Esophagus squamous epithelium (tissue), 5 donors: ENCODE measurements around the gene PPIP5K1. TPM values are rescaled to one million over a fixed set of nuclear protein-coding genes. Genes with fewer than 3 reads are reported as not detected.
A peak's percentile ranks its signal among the peaks of the same experiment; 100 is the strongest.

Source experiments
- DNase-seq: peaks from one replicate; lab custom pipeline; 2025; lab: John Stamatoyannopoulos, UW
- H3K27ac ChIP-seq, 4 donors: fragments of 200-600 bp; sonication (generic); one replicate each; pipeline ENCODE4 v1.5.1; 2016 to 2019; ENCODE audit warnings: mild to moderate bottlenecking in 1 of 4
- H3K27me3 ChIP-seq, 4 donors: fragments of 200-600 bp; sonication (generic); 1 replicate in 3 of 4; 2 replicates in 1 of 4; pipeline versions ENCODE4 v1.5.1 to v1.6.0; 2017 to 2021; ENCODE audit warnings: antibody characterized with exemption in 1 of 4
- H3K36me3 ChIP-seq, 3 donors: fragments of 200-600 bp; sonication (generic); one replicate each; pipeline ENCODE4 v1.5.1; 2016 to 2019
- H3K4me1 ChIP-seq, 3 donors: fragments of 200-600 bp; sonication (generic); one replicate each; pipeline ENCODE4 v1.5.1; 2017 to 2019
- H3K4me3 ChIP-seq, 4 donors: fragments of 200-600 bp; sonication (generic); 1 replicate in 3 of 4; 2 replicates in 1 of 4; pipeline ENCODE4 v1.5.1; 2016 to 2019; ENCODE audit warnings: mild to moderate bottlenecking in 2 of 4, moderate library complexity in 1 of 4
- H3K9me3 ChIP-seq, 3 donors: fragments of 200-600 bp; sonication (generic); one replicate each; pipeline ENCODE4 v1.5.1; 2016 to 2019
- CTCF ChIP-seq, 6 experiments: fragments of 450-650 bp in 4 of 6; fragments of 200-600 bp in 2 of 6; sonication (generic) in 2 of 6; IDR thresholded peaks; one replicate each; pipeline ENCODE4 v1.5.1; 2016 to 2019; ENCODE audit warnings: antibody characterized with exemption in 6 of 6, mild to moderate bottlenecking in 4 of 6, moderate library complexity in 4 of 6
- POLR2A ChIP-seq, 4 donors: fragments of 450-650 bp; IDR thresholded peaks; one replicate each; pipeline ENCODE4 v1.6.1; 2017; ENCODE audit warnings: antibody characterized with exemption in 4 of 4, mild to moderate bottlenecking in 4 of 4, moderate library complexity in 3 of 4
- WGBS, 2 donors: methylation state at CpG; one replicate each; pipeline ENCODE4 v1.1.5; 2018; 5-methylcytosine and 5-hydroxymethylcytosine counted together
- intact Hi-C: fragments of 100-400 bp; cut with DNase I; formaldehyde crosslinking; loops from one replicate; pipeline ENCODE4 v1.15.0; 2022
- total RNA-seq, 4 donors: library from RNA; depleted of rRNA; stranded (reverse); fragments of >200 nt; gene quantifications; one replicate each; pipeline ENCODE4 v1.1.0, GENCODE V29; 2016
- donor health status: DM: yes; HTN: yes; CAD: no.

Gene PPIP5K1
- total RNA-seq, 4 donors from 2014 or later, result 21.4 to 33.0 (median 26.7) TPM

DNA sequence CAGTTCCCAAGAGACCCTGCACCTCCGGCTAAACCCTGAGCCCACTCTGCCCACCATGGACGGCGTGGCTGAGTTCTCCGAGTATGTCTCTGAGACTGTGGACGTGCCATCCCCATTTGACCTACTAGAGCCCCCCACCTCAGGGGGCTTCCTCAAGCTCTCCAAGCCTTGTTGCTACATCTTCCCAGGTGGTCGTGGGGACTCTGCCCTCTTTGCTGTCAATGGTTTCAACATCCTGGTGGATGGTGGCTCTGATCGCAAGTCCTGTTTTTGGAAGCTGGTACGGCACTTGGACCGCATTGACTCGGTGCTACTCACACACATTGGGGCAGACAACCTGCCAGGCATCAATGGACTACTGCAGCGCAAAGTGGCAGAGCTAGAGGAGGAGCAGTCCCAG lies 68.6 kb downstream of the PPIP5K1 start:
- Histone ChIP-seq H3K27ac (no peak overlapping the region), H3K27me3 (peaks cover 0 to 28% (median 0%) of the 10 kb centered on the region in 4 donors), H3K9me3 (no peaks in the 10 kb centered on the region), H3K36me3 (peaks cover 0 to 44% (median 0%) of the 10 kb centered on the region in 3 donors), H3K4me1 (peaks cover 0 to 29% (median 4%) of the 10 kb centered on the region in 3 donors), H3K4me3 (no peak overlapping the region)
- DNase-seq, result no peak
- intact Hi-C loops, result no loop called here
- WGBS, 2 donors, result 64 to 93% methylated on average over 2 to 5 of the region's 11 CpGs
- no peak for TF ChIP-seq CTCF (IDR thresholded peaks at IDR 0.05)
- TF ChIP-seq POLR2A (IDR thresholded peaks at IDR 0.05), result no peak

GRCh38 chr15:43520138-43520537 lies 69.9 kb downstream of the PPIP5K1 start:
- H3K27me3 ChIP-seq, result peaks cover 0 to 35% (median 0%) of the 10 kb centered on the region in 4 donors
- 81 to 90% methylated on average over 2 of the region's 2 CpGs for whole genome bisulfite sequencing, 2 donors
- no peak for DNase-seq

GRCh38 chr15:43519196-43519595 lies 70.8 kb downstream of the PPIP5K1 start:
- 41 to 46% methylated on average over 2 of the region's 2 CpGs for WGBS, 2 donors
- peaks cover 0 to 34% (median 0%) of the 10 kb centered on the region in 3 donors for H3K36me3 ChIP-seq
- DNase-seq, result no peak
- no peak overlapping the region for H3K4me3 ChIP-seq
- TF ChIP-seq POLR2A (IDR thresholded peaks at IDR 0.05), result no peak
- no peak for TF ChIP-seq CTCF (IDR thresholded peaks at IDR 0.05)
- H3K4me1 ChIP-seq, result peaks cover 0 to 40% (median 8%) of the 10 kb centered on the region in 3 donors
- no peaks in the 10 kb centered on the region for H3K9me3 ChIP-seq
- peaks cover 0 to 35% (median 0%) of the 10 kb centered on the region in 4 donors for H3K27me3 ChIP-seq
- H3K27ac ChIP-seq, result peak overlapping the region in 3 of 4 donors; percentile 5 to 84 (median 79)
- intact Hi-C loops, result no loop called here

More at GRCh38 chr15:43520138-43520537, 69.9 kb downstream of the PPIP5K1 start:
- Histone ChIP-seq H3K9me3 (no peaks in the 10 kb centered on the region), H3K36me3 (peaks cover 0 to 44% (median 0%) of the 10 kb centered on the region in 3 donors), H3K4me1 (peaks cover 0 to 40% (median 8%) of the 10 kb centered on the region in 3 donors), H3K27ac (no peak overlapping the region), H3K4me3 (no peak overlapping the region)
- TF ChIP-seq CTCF (IDR thresholded peaks at IDR 0.05) (no peak), POLR2A (IDR thresholded peaks at IDR 0.05) (no peak)
- intact Hi-C loops, result no loop called here

DNA sequence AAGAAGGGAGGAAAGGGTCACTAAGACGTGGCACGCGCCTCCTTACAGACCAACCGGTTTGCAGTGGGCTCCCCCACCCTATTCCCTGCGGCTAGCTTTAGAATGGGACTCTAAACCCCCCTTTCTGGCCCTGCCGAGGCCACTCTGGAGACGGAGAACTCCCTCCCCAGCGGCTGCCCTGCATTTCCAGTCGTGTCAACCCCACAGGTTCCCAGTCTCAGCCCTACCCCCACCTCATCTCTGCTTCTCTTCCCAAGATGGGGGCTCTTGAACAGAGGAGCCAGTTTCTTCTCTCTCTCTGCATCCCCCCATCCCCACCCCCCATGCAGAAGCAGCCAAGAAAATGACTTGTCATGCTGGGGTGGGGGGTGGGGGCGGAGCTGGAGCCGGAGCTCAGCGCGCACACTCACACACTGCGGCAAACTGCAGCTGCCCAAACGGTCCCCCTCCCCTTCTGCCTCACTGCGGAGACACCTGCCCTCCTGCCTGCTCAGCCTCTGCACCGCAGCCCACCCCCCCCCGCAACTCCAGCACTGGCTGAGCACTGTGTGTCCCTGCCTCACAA lies 71.7 kb downstream of the PPIP5K1 start:
- Histone ChIP-seq H3K27me3 (peaks cover 0 to 35% (median 0%) of the 10 kb centered on the region in 4 donors), H3K27ac (peak overlapping the region; percentile 27 to 89 (median 82)), H3K36me3 (peaks cover 0 to 25% (median 0%) of the 10 kb centered on the region in 3 donors), H3K9me3 (no peaks in the 10 kb centered on the region), H3K4me1 (peaks cover 0 to 40% (median 8%) of the 10 kb centered on the region in 3 donors), H3K4me3 (peak overlapping the region; percentile 25 to 64 (median 46))
- intact Hi-C loops, result no loop called here
- TF ChIP-seq POLR2A (IDR thresholded peaks at IDR 0.05), result no peak
- TF ChIP-seq CTCF (IDR thresholded peaks at IDR 0.05), result no peak
- 6 to 9% methylated on average over 9 of the region's 18 CpGs for WGBS, 2 donors
- no peak for DNase-seq
